Mesendoderm (in vitro differentiated cells): ENCODE measurements around the gene COL5A3.

ENCODE experiments used
- DNase-seq: peaks from one replicate; pipeline ENCODE4 v3.0.0; 2013
- H2AK5ac ChIP-seq: 2 replicates; pipeline ENCODE4 v1.6.1; 2013; ENCODE audit warnings: low read length, inconsistent platforms
- H2BK120ac ChIP-seq: 2 replicates; pipeline ENCODE4 v1.6.1; 2013; ENCODE audit warnings: low read depth, mild to moderate bottlenecking, low read length, moderate library complexity, mixed read lengths
- H2BK15ac ChIP-seq: replicated peaks from 2 replicates; pipeline ENCODE4 v1.6.1; 2013; ENCODE audit warnings: low read depth, mild to moderate bottlenecking, moderate library complexity
- H2BK5ac ChIP-seq: 2 replicates; pipeline ENCODE4 v1.6.1; 2013; ENCODE audit warnings: low read length, inconsistent platforms
- H3K18ac ChIP-seq: 2 replicates; pipeline ENCODE4 v1.6.1; 2013; ENCODE audit warnings: mild to moderate bottlenecking, low read length, mixed read lengths
- H3K23ac ChIP-seq: one replicate; pipeline ENCODE4 v1.6.1; 2013; ENCODE audit warnings: low read length
- H3K27ac ChIP-seq: 2 replicates; pipeline ENCODE4 v1.5.1; 2013; ENCODE audit warnings: low read depth, mild to moderate bottlenecking, inconsistent platforms, low read length, moderate library complexity
- H3K27me3 ChIP-seq: 2 replicates; pipeline ENCODE4 v1.6.1; 2013; ENCODE audit warnings: low read length, control low read depth, mild to moderate bottlenecking, inconsistent platforms; ENCODE audit not compliant: insufficient read depth, poor library complexity
- H3K36me3 ChIP-seq: 2 replicates; pipeline ENCODE4 v1.6.1; 2013; ENCODE audit warnings: low read length, inconsistent platforms; ENCODE audit not compliant: control insufficient read depth, insufficient read depth
- H3K4ac ChIP-seq: one replicate; pipeline ENCODE4 v1.6.1; 2013; ENCODE audit warnings: low read depth, mild to moderate bottlenecking, low read length, moderate library complexity
- H3K4me1 ChIP-seq: 2 replicates; pipeline ENCODE4 v1.6.1; 2013; ENCODE audit warnings: low read depth, low read length, inconsistent platforms; ENCODE audit not compliant: control insufficient read depth
- H3K4me2 ChIP-seq: 2 replicates; pipeline ENCODE4 v1.6.1; 2013; ENCODE audit warnings: low read length
- H3K4me3 ChIP-seq: 2 replicates; pipeline ENCODE4 v1.5.1; 2013; ENCODE audit warnings: mild to moderate bottlenecking, low read length
- H3K56ac ChIP-seq: one replicate; pipeline ENCODE4 v1.6.1; 2013; ENCODE audit warnings: low read length
- H3K79me1 ChIP-seq: 2 replicates; pipeline ENCODE4 v1.6.1; 2013; ENCODE audit warnings: low read length, inconsistent platforms
- H3K79me2 ChIP-seq: 2 replicates; pipeline ENCODE4 v1.6.1; 2013; ENCODE audit warnings: mild to moderate bottlenecking, low read length; ENCODE audit not compliant: control insufficient read depth, insufficient read depth
- H3K9ac ChIP-seq: 2 replicates; pipeline ENCODE4 v1.6.1; 2013; ENCODE audit warnings: low read length, inconsistent platforms
- H4K5ac ChIP-seq: one replicate; pipeline ENCODE4 v1.6.1; 2013; ENCODE audit warnings: low read length
- H4K8ac ChIP-seq: one replicate; pipeline ENCODE4 v1.6.1; 2013; ENCODE audit warnings: low read depth, mild to moderate bottlenecking, control low read depth, low read length, moderate library complexity
- WGBS: extraction: QIAGEN DNeasy Blood & Tissue Kit; methylation state at CpG from one replicate; pipeline ENCODE4 v1.1.7; 2013; ENCODE audit warnings: low lambda C conversion rate, missing lambda C conversion rate; ENCODE audit not compliant: insufficient coverage; ENCODE audit errors: extremely low coverage; 5-methylcytosine and 5-hydroxymethylcytosine counted together

Gene COL5A3

DNA sequence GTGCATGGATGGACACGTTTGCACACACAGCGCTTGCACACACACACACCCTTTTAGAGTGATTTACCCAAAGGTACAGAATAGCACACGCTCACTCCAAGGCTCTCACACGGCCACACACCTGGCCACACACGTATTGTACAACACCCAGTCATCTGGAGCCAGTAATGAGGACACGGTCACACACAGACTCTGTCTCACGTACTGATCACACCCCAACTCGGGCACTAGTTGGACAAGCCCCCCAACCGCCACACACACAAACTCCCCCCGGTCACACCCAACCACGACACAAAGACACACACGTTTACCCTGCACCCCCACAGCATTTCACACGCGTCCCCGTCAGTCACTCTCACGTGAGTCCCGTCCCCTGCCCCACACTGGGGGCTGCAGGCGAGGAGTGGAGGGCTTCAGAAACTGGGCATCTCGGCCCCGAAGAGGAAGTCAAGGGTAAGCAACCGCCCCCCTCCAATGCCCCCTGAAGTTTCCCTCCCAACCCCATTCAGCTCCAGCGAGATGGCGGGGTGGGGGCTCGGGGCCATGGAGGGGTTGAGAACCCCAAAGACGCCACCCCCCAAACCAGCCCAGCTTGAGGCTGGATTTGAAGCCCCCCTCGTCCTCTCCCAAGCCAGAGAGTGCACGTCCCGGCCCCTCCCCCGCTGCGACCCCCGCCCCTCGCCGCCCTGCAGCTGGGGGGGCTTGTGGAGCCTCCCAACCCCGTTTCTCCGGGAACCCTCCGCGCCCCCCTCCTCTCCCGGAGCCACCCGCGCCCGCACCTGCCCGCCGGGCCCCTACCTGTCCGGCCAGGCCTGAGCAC is 74.6 kb downstream of the COL5A3 start:
- Histone ChIP-seq H3K4me1 (peaks cover 8% of the 10 kb centered on the region), H3K4me2 (peak overlapping the region; percentile 83), H2BK15ac (no peak overlapping the region), H3K56ac (peak overlapping the region; percentile 93), H3K4me3 (peak overlapping the region; percentile 46), H3K27me3 (no peaks in the 10 kb centered on the region), H3K18ac (peak overlapping the region; percentile 86), H3K4ac (peak overlapping the region; percentile 83), H3K79me2 (no peaks in the 10 kb centered on the region), H3K36me3 (no peaks in the 10 kb centered on the region), H3K23ac (peak overlapping the region; percentile 97), H3K27ac (no peak overlapping the region), H2BK5ac (no peak overlapping the region), H2BK120ac (peak overlapping the region; percentile 65), H3K9ac (peak overlapping the region; percentile 77), H2AK5ac (no peak overlapping the region), H4K8ac (no peak overlapping the region), H3K79me1 (no peaks in the 10 kb centered on the region), H4K5ac (no peak overlapping the region)
- WGBS = no CpG with 5 or more reads among the region's 44 CpGs
- no peak for DNase-seq

DNA sequence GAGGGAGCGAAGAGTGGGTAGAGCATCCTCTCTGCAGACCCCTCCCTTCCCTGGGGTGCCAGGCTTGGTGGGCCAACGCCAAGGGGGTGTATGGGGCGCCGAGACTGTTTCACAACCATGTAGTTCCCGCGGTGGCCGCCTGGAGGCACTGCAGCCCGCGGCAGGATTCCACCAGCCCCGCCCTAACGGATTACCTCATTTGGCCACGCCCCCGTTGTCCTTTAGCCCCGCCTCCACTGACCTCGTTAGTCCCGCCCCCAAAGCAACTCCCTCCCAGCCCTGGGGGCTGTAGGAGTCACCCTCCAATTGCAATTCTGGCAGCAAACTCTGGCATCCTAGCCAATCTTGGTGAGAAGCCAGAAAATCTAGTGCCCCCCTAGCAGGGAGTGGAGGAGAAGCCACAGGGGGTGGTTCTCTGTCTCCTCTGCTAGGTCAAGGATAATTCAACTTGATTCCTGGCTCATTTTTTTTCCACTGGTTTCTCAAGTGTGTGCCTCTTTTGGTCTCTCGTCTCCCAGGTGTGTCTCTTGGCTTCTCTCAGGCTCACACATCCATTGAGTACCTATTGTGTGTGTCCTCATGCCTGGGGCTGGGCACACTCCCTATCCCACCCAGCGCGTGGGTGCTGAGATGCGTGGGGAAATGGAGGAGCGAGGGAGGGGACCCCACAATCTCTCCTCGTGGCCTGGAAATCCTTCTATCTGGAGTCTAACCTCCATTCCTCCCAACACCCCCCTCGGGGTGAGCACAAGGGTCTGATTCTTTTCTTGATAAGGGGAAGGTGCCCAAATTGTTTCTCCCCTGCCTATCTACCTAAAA is 76.0 kb downstream of the COL5A3 start:
- Histone ChIP-seq H3K9ac (no peak overlapping the region), H3K27me3 (no peaks in the 10 kb centered on the region), H3K4ac (no peak overlapping the region), H2BK120ac (no peak overlapping the region), H3K4me1 (peaks cover 8% of the 10 kb centered on the region), H3K4me3 (no peak overlapping the region), H3K4me2 (no peak overlapping the region), H4K5ac (no peak overlapping the region), H4K8ac (no peak overlapping the region), H2BK15ac (no peak overlapping the region), H3K36me3 (no peaks in the 10 kb centered on the region), H3K27ac (no peak overlapping the region), H2BK5ac (no peak overlapping the region), H3K18ac (no peak overlapping the region), H3K79me2 (no peaks in the 10 kb centered on the region), H2AK5ac (no peak overlapping the region), H3K23ac (no peak overlapping the region), H3K56ac (no peak overlapping the region), H3K79me1 (no peaks in the 10 kb centered on the region)
- WGBS = no CpG with 5 or more reads among the region's 23 CpGs
- DNase-seq = peak; percentile 87

DNA sequence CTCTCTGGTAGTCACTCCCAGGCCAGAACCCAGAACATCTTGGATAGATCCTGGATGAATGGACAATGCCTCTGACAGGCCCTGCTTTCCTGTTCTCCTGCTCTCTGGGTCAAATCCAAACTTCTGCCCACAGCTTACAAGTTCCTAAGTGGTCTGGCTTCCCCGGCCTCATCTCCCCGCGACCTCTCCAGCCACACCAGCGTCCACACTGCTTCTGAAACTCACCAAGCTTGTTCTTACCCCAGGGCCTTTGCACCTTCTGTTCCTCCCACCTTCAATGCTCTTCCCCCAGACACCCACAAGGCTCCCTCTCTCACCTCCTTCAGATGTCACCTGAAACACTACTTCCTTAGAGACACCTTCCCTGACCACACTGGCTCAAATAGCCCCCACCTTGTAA is 77.5 kb downstream of the COL5A3 start:
- Histone ChIP-seq H3K18ac (no peak overlapping the region), H3K4me2 (no peak overlapping the region), H4K8ac (no peak overlapping the region), H3K27me3 (no peaks in the 10 kb centered on the region), H3K4ac (no peak overlapping the region), H2AK5ac (no peak overlapping the region), H3K56ac (no peak overlapping the region), H3K79me1 (no peaks in the 10 kb centered on the region), H3K9ac (no peak overlapping the region), H3K4me1 (peaks cover 8% of the 10 kb centered on the region), H2BK15ac (no peak overlapping the region), H3K23ac (no peak overlapping the region), H4K5ac (no peak overlapping the region), H2BK120ac (no peak overlapping the region), H3K79me2 (no peaks in the 10 kb centered on the region), H3K27ac (no peak overlapping the region), H2BK5ac (no peak overlapping the region), H3K4me3 (no peak overlapping the region), H3K36me3 (no peaks in the 10 kb centered on the region)
- DNase-seq = no peak
- WGBS = no CpG with 5 or more reads among the region's 4 CpGs

DNA sequence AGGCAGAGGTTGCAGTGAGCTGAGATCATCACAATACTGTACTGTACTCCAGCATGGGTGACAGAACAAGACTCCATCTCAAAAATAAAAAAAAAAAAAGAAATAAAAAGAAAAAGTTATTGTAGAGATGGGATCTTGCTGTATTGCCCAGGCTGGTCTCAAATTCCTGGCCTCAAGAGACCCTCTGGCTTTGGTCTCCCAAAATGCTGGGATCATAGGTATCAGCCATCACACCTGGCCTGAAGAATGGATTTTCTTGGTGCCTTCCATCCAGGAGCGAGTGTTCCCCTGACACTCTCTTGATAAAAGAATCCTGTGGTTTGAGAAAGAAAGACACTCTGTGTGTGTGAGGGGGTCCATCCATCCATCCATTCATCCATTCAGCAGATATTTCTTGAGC is 78.7 kb downstream of the COL5A3 start:
- H3K4me3 ChIP-seq = no peak overlapping the region
- no peak for DNase-seq
- H4K5ac ChIP-seq = no peak overlapping the region
- H4K8ac ChIP-seq = no peak overlapping the region
- H3K4me1 ChIP-seq = peaks cover 8% of the 10 kb centered on the region
- H2BK120ac ChIP-seq = no peak overlapping the region
- no peak overlapping the region for H3K4ac ChIP-seq
- H3K4me2 ChIP-seq = no peak overlapping the region
- H3K36me3 ChIP-seq = no peaks in the 10 kb centered on the region
- no peak overlapping the region for H3K27ac ChIP-seq
- H2AK5ac ChIP-seq = no peak overlapping the region
- no CpG with 5 or more reads among the region's 1 CpG for WGBS
- H3K56ac ChIP-seq = no peak overlapping the region
- H3K79me2 ChIP-seq = no peaks in the 10 kb centered on the region
- H3K27me3 ChIP-seq = no peaks in the 10 kb centered on the region
- no peak overlapping the region for H3K9ac ChIP-seq
- H2BK5ac ChIP-seq = no peak overlapping the region
- H3K23ac ChIP-seq = no peak overlapping the region
- no peaks in the 10 kb centered on the region for H3K79me1 ChIP-seq
- H2BK15ac ChIP-seq = no peak overlapping the region
- no peak overlapping the region for H3K18ac ChIP-seq

DNA sequence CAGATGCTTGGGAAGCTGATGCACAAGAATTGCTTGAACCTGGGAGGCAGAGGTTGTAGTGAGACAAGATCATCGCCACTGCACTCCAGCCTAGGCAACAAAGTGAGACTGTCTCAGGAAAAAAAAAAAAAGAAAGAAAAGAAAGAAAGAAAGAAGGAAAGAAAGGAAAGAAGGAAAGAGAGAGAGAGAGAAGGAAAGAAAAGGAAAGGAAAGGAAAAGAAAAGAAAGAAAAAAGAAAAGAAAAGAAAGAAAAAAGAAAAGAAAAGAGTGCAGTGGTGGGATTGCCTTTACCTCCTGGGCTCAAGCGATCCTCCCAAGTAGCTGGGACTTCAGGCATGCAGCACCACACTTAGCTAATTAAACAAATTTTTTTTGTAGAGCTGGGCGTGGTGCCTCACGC is 86.9 kb downstream of the COL5A3 start:
- Histone ChIP-seq H3K18ac (no peak overlapping the region), H3K27me3 (no peaks in the 10 kb centered on the region), H3K23ac (no peak overlapping the region), H3K4ac (no peak overlapping the region), H3K79me2 (no peaks in the 10 kb centered on the region), H3K56ac (no peak overlapping the region), H4K5ac (no peak overlapping the region), H4K8ac (no peak overlapping the region), H2BK120ac (no peak overlapping the region), H3K4me2 (no peak overlapping the region), H3K36me3 (no peaks in the 10 kb centered on the region), H3K27ac (no peak overlapping the region), H3K9ac (no peak overlapping the region), H3K4me3 (no peak overlapping the region), H2BK5ac (no peak overlapping the region), H2AK5ac (no peak overlapping the region), H3K79me1 (no peaks in the 10 kb centered on the region), H3K4me1 (no peaks in the 10 kb centered on the region), H2BK15ac (no peak overlapping the region)
- WGBS = no CpG with 5 or more reads among the region's 4 CpGs
- no peak for DNase-seq
